PC-3 (cell line): Measurements from ENCODE around the gene FYN. TPM values are rescaled to one million over a fixed set of nuclear protein-coding genes. Genes with fewer than 3 reads are reported as not detected.
"Not testable (repeated sequence)": the region's sequence is repeated elsewhere in the genome, so short reads cannot be mapped to it uniquely, and the experiment has no call there.

ENCODE experiments used
- ATAC-seq: fragments of 200-7000 bp; cut with Tn5 transposase; 2 replicates; pipeline ENCODE4 v1.9.1; 2020; ENCODE audit warnings: mild to moderate bottlenecking, moderate library complexity
- BruUV-seq: library from RNA; stranded (reverse); fragments of 400-500 nt; replicated peaks from 2 replicates; lab custom pipeline; 2021; lab: Mats Ljungman, UMichigan
- CTCF ChIA-PET: fragments of 300-600 bp; sonication (Branson Sonifier 250); formaldehyde crosslinking; loops from one replicate; lab custom pipeline; 2022; ENCODE audit warnings: antibody characterized with exemption; lab: Charles Lee
- POLR2A ChIA-PET: fragments of 300-600 bp; sonication (Branson Sonifier 250); formaldehyde crosslinking; loops from one replicate; lab custom pipeline; 2022; ENCODE audit warnings: antibody characterized with exemption; ENCODE audit not compliant: unreplicated experiment; lab: Charles Lee
- DNase-seq: peaks from one replicate; pipeline ENCODE4 v3.0.0-alpha.2; 2015
- H2AFZ ChIP-seq: fragments of 300-600 bp; sonication (generic); 2 replicates; pipeline ENCODE4 v1.6.0; 2016; ENCODE audit warnings: antibody characterized with exemption, low read length
- H3F3A ChIP-seq: fragments of 300-600 bp; sonication (generic); one replicate; pipeline ENCODE4 v1.6.0; 2017; ENCODE audit warnings: antibody characterized with exemption, low read length, control low read depth, mild to moderate bottlenecking; ENCODE audit not compliant: unreplicated experiment
- H3K27ac ChIP-seq: fragments of 300-600 bp; sonication (generic); 2 replicates; pipeline ENCODE4 v1.5.1; 2016; ENCODE audit warnings: mild to moderate bottlenecking, low read length
- H3K27me3 ChIP-seq: fragments of 300-600 bp; sonication (generic); 2 replicates; pipeline ENCODE4 v1.6.1; 2016; ENCODE audit warnings: low read length, mixed read lengths
- H3K36me3 ChIP-seq: fragments of 300-600 bp; sonication (generic); 2 replicates; pipeline ENCODE4 v1.6.1; 2016; ENCODE audit warnings: low read depth, mixed run types, low read length, mixed read lengths
- H3K4me1 ChIP-seq: fragments of 300-600 bp; sonication (generic); 2 replicates; pipeline ENCODE4 v1.5.1; 2016; ENCODE audit warnings: low read length; ENCODE audit not compliant: insufficient read depth
- H3K4me2 ChIP-seq: fragments of 300-600 bp; sonication (generic); 2 replicates; pipeline ENCODE4 v1.6.0; 2016; ENCODE audit warnings: low read length
- H3K4me3 ChIP-seq: fragments of 300-600 bp; sonication (generic); 2 replicates; pipeline ENCODE4 v1.5.1; 2016; ENCODE audit warnings: mild to moderate bottlenecking, low read length, mixed read lengths
- H3K79me2 ChIP-seq: fragments of 300-600 bp; sonication (generic); 2 replicates; pipeline ENCODE4 v1.6.1; 2017; ENCODE audit warnings: low read length, mixed read lengths
- H3K9ac ChIP-seq: fragments of 300-600 bp; sonication (generic); 2 replicates; pipeline ENCODE4 v1.6.0; 2016; ENCODE audit warnings: mild to moderate bottlenecking, low read length
- H3K9me2 ChIP-seq: fragments of 300-600 bp; sonication (generic); replicated peaks from 2 replicates; pipeline ENCODE4 v1.6.1; 2016; ENCODE audit warnings: mixed run types, low read length, mixed read lengths
- H3K9me3 ChIP-seq: fragments of 300-600 bp; sonication (generic); 2 replicates; pipeline ENCODE4 v1.6.1; 2016; ENCODE audit warnings: low read length, mixed read lengths
- H4K20me1 ChIP-seq: fragments of 300-600 bp; sonication (generic); 2 replicates; pipeline ENCODE4 v1.6.1; 2016; ENCODE audit warnings: low read length, mixed read lengths
- CTCF ChIP-seq: fragments of 300-600 bp; sonication (generic); conservative IDR thresholded peaks from 2 replicates; pipeline ENCODE4 v1.5.1; 2017; ENCODE audit warnings: antibody characterized with exemption, low read depth, mild to moderate bottlenecking, low read length
- EZH2 ChIP-seq: fragments of 300-600 bp; sonication (generic); IDR thresholded peaks from one replicate; pipeline ENCODE4 v1.6.1; 2017; ENCODE audit warnings: antibody characterized with exemption, mild to moderate bottlenecking, low read length; ENCODE audit not compliant: unreplicated experiment
- EZH2phosphoT487 ChIP-seq: fragments of 300-600 bp; sonication (generic); IDR thresholded peaks from 2 replicates; pipeline ENCODE4 v1.6.1; 2018; ENCODE audit warnings: mild to moderate bottlenecking, antibody characterized with exemption, low read length, borderline replicate concordance
- intact Hi-C: fragments of 100-400 bp; cut with micrococcal nuclease; formaldehyde crosslinking; loops from 2 replicates; pipeline ENCODE4 v1.9.0; 2023
- total RNA-seq: library from RNA; depleted of rRNA; stranded (reverse); fragments of >200 nt; gene quantifications from 2 replicates; pipeline ENCODE4 v1.2.3, GENCODE V29; 2014

FYN gene
- total RNA-seq, 1 experiment from 2014 or later, result 27.6 TPM

GRCh38 chr6:111835807-111836206, 37.4 kb downstream of the FYN start:
- Histone ChIP-seq H3F3A (no peaks in the 10 kb centered on the region), H3K36me3 (no peaks in the 10 kb centered on the region), H3K27ac (no peak overlapping the region), H3K9me3 (no peaks in the 10 kb centered on the region), H3K9ac (no peak overlapping the region), H3K9me2 (no peaks in the 10 kb centered on the region), H3K4me2 (no peak overlapping the region), H3K79me2 (no peaks in the 10 kb centered on the region), H3K4me3 (no peak overlapping the region), H3K4me1 (no peaks in the 10 kb centered on the region), H3K27me3 (no peaks in the 10 kb centered on the region), H2AFZ (no peak overlapping the region), H4K20me1 (no peaks in the 10 kb centered on the region)
- DNase-seq (no peak), ATAC-seq (no peak)
- intact Hi-C loops, result no loop called here
- ChIA-PET CTCF (no interaction called here), POLR2A (no interaction called here)
- BruUV-seq, result no TSS peak
- TF ChIP-seq EZH2phosphoT487 (no peak), EZH2 (no peak), CTCF (no peak)

- H3K9ac ChIP-seq, H3K4me1 ChIP-seq, POLR2A ChIA-PET, H3K27me3 ChIP-seq, BruUV-seq, H3K9me2 ChIP-seq, ATAC-seq, H3K4me2 ChIP-seq, H2AFZ ChIP-seq, H4K20me1 ChIP-seq, H3K4me3 ChIP-seq, H3K36me3 ChIP-seq, H3K79me2 ChIP-seq, H3K27ac ChIP-seq, DNase-seq, H3K9me3 ChIP-seq, H3F3A ChIP-seq, CTCF ChIA-PET, intact Hi-C loops: not testable (repeated sequence)
Observed at GRCh38 chr6:111835398-111835797, 37.9 kb downstream of the FYN start.

- ChIA-PET CTCF (no interaction called here), POLR2A (no interaction called here)
- no peak overlapping the region for H3K4me2 ChIP-seq
- H2AFZ ChIP-seq, result no peak overlapping the region
- no peaks in the 10 kb centered on the region for H3K79me2 ChIP-seq
- H3K4me3 ChIP-seq, result no peak overlapping the region
- no peak overlapping the region for H3K27ac ChIP-seq
- H3F3A ChIP-seq, result no peaks in the 10 kb centered on the region
- intact Hi-C loops, result no loop called here
- no peaks in the 10 kb centered on the region for H4K20me1 ChIP-seq
- H3K4me1 ChIP-seq, result no peaks in the 10 kb centered on the region
- H3K36me3 ChIP-seq, result no peaks in the 10 kb centered on the region
- DNase-seq, result no peak
- no peaks in the 10 kb centered on the region for H3K27me3 ChIP-seq
- no peaks in the 10 kb centered on the region for H3K9me2 ChIP-seq
- H3K9me3 ChIP-seq, result no peaks in the 10 kb centered on the region
- ATAC-seq, result no peak
- TF ChIP-seq CTCF (no peak), EZH2 (no peak), EZH2phosphoT487 (no peak)
- H3K9ac ChIP-seq, result no peak overlapping the region
- no TSS peak for BruUV-seq
Observed at GRCh38 chr6:111834356-111834755, 38.9 kb downstream of the FYN start.
